Activated T-helper 1 cell treated with anti-CD3 and anti-CD28 coated beads, Interleukin-12 subunit alpha, Interleukin-12 subunit beta, Interleukin-2, Interleukin-4 antibody, amounts not matched to agents 30 ng/mL and 10 ng/mL and 1 ng/mL, durations not matched to agents 14 hours and 24 hours and 36 hours (primary cell): ENCODE measurements around the gene SPRR1B. TPM values are rescaled to one million over a fixed set of nuclear protein-coding genes. Genes with fewer than 3 reads are reported as not detected.

Experiments
- DNase-seq: peaks from one replicate; pipeline ENCODE4 v3.0.0; 2021; ENCODE audit warnings: low spot score
- H3K27ac Mint-ChIP-seq: one replicate; pipeline ENCODE4 v1.8.0; 2021; ENCODE audit warnings: mild to moderate bottlenecking, mixed read lengths
- H3K27me3 Mint-ChIP-seq: one replicate; pipeline ENCODE4 v1.8.0; 2022; ENCODE audit warnings: mild to moderate bottlenecking, moderate library complexity, mixed read lengths; ENCODE audit not compliant: insufficient read depth
- H3K36me3 Mint-ChIP-seq: one replicate; pipeline ENCODE4 v1.8.0; 2021; ENCODE audit warnings: low read depth, mixed read lengths
- H3K4me1 Mint-ChIP-seq: one replicate; pipeline ENCODE4 v1.8.0; 2021; ENCODE audit warnings: low read depth, mixed read lengths
- H3K4me3 Mint-ChIP-seq: one replicate; pipeline ENCODE4 v1.8.0; 2021; ENCODE audit warnings: mild to moderate bottlenecking, moderate library complexity, mixed read lengths
- H3K9me3 Mint-ChIP-seq: one replicate; pipeline ENCODE4 v1.8.0; 2021; ENCODE audit warnings: mixed read lengths
- intact Hi-C: fragments of 100-400 bp; cut with micrococcal nuclease; formaldehyde crosslinking; loops from one replicate; pipeline ENCODE4 v1.15.1; 2024
- total RNA-seq: library from RNA; stranded (reverse); gene quantifications from 2 replicates; pipeline ENCODE4 v1.2.3, GENCODE V29; 2022

SPRR1B gene
- total RNA-seq, 1 donor from 2014 or later, result not detected

- Mint-ChIP-seq H3K27me3 (peaks cover 13% of the 10 kb centered on the region), H3K27ac (no peak within 1 kb of the TSS), H3K9me3 (no peaks in the 10 kb centered on the region), H3K4me1 (no peaks in the 10 kb centered on the region), H3K4me3 (no peak within 1 kb of the TSS), H3K36me3 (no peaks in the 10 kb centered on the region)
- no peak for DNase-seq
- intact Hi-C loops, result no loop called here
Observed at GRCh38 chr1:153057375-153057774, 26.4 kb downstream of the SPRR1B start, which contains the start of gene SPRR2A. SPRR2A (minus strand) TSS chr1:153057512; CDS start chr1:153056735, 777 bp downstream.

GRCh38 chr1:153058154-153058553 lies 27.2 kb downstream of the SPRR1B start:
- no peak overlapping the region for H3K4me3 Mint-ChIP-seq
- no peaks in the 10 kb centered on the region for H3K9me3 Mint-ChIP-seq
- no peaks in the 10 kb centered on the region for H3K4me1 Mint-ChIP-seq
- peaks cover 13% of the 10 kb centered on the region for H3K27me3 Mint-ChIP-seq
- DNase-seq, result no peak
- no peaks in the 10 kb centered on the region for H3K36me3 Mint-ChIP-seq
- H3K27ac Mint-ChIP-seq, result no peak overlapping the region
- intact Hi-C loops, result no loop called here

- H3K4me1 Mint-ChIP-seq, result no peaks in the 10 kb centered on the region
- H3K27me3 Mint-ChIP-seq, result peaks cover 13% of the 10 kb centered on the region
- no peak overlapping the region for H3K27ac Mint-ChIP-seq
- H3K4me3 Mint-ChIP-seq, result no peak overlapping the region
- DNase-seq, result no peak
- intact Hi-C loops, result no loop called here
- H3K36me3 Mint-ChIP-seq, result no peaks in the 10 kb centered on the region
- H3K9me3 Mint-ChIP-seq, result no peaks in the 10 kb centered on the region
Observed at GRCh38 chr1:153058826-153059784, 28.1 kb downstream of the SPRR1B start.

- Mint-ChIP-seq H3K36me3 (no peaks in the 10 kb centered on the region), H3K27me3 (peaks cover 9% of the 10 kb centered on the region), H3K27ac (no peak overlapping the region), H3K4me1 (no peaks in the 10 kb centered on the region), H3K9me3 (no peaks in the 10 kb centered on the region), H3K4me3 (no peak overlapping the region)
- intact Hi-C loops, result no loop called here
- DNase-seq, result no peak
Observed at GRCh38 chr1:153070243-153070642, 39.2 kb downstream of the SPRR1B start.

GRCh38 chr1:153071511-153071910 lies 40.5 kb downstream of the SPRR1B start, which contains the start of gene SPRR2B:
SPRR2B (minus strand) TSS chr1:153071611; CDS start chr1:153070839, 772 bp downstream.
- H3K4me1 Mint-ChIP-seq, result no peaks in the 10 kb centered on the region
- H3K27ac Mint-ChIP-seq, result no peak within 1 kb of the TSS
- H3K9me3 Mint-ChIP-seq, result no peaks in the 10 kb centered on the region
- no peaks in the 10 kb centered on the region for H3K36me3 Mint-ChIP-seq
- H3K27me3 Mint-ChIP-seq, result peaks cover 11% of the 10 kb centered on the region
- no peak within 1 kb of the TSS for H3K4me3 Mint-ChIP-seq
- intact Hi-C loops, result no loop called here
- no peak for DNase-seq

GRCh38 chr1:153072806-153073726 lies 42.1 kb downstream of the SPRR1B start:
- Mint-ChIP-seq H3K9me3 (no peaks in the 10 kb centered on the region), H3K27me3 (peaks cover 8% of the 10 kb centered on the region), H3K36me3 (no peaks in the 10 kb centered on the region), H3K4me1 (no peaks in the 10 kb centered on the region), H3K27ac (no peak overlapping the region), H3K4me3 (no peak overlapping the region)
- no peak for DNase-seq
- intact Hi-C loops, result no loop called here

- H3K27ac Mint-ChIP-seq, result no peak overlapping the region
- no peak overlapping the region for H3K4me3 Mint-ChIP-seq
- intact Hi-C loops, result no loop called here
- no peak for DNase-seq
- H3K36me3 Mint-ChIP-seq, result no peaks in the 10 kb centered on the region
- no peaks in the 10 kb centered on the region for H3K27me3 Mint-ChIP-seq
- no peaks in the 10 kb centered on the region for H3K9me3 Mint-ChIP-seq
- no peaks in the 10 kb centered on the region for H3K4me1 Mint-ChIP-seq
Observed at GRCh38 chr1:153081736-153082135, 50.7 kb downstream of the SPRR1B start.

Other genes with a start within 250 kb of the SPRR1B start
- not detected in 2 replicates for gene LCE1E, start 244.9 kb upstream of the SPRR1B start, total RNA-seq
- not detected in 2 replicates for gene LCE1D, start 234.5 kb upstream of the SPRR1B start, total RNA-seq
- not detected in 2 replicates for gene LCE1C, start 224.6 kb upstream of the SPRR1B start, total RNA-seq
- not detected in 2 replicates for gene LCE1B, start 219.2 kb upstream of the SPRR1B start, total RNA-seq
- gene LCE1A, start 203.7 kb upstream of the SPRR1B start, total RNA-seq, result not detected in 2 replicates
- not detected in 2 replicates for gene LCE6A, start 188.3 kb upstream of the SPRR1B start, total RNA-seq
- gene LCE7A, start 171.2 kb upstream of the SPRR1B start, total RNA-seq, result not detected in 2 replicates
- not detected in 2 replicates for gene SMCP, start 152.9 kb upstream of the SPRR1B start, total RNA-seq
- not detected in 2 replicates for gene IVL, start 122.7 kb upstream of the SPRR1B start, total RNA-seq
- gene SPRR5, start 84.0 kb upstream of the SPRR1B start, total RNA-seq, result not detected in 2 replicates
- not detected in 2 replicates for gene SPRR4, start 60.6 kb upstream of the SPRR1B start, total RNA-seq
- not detected in 2 replicates for gene SPRR1A, start 47.1 kb upstream of the SPRR1B start, total RNA-seq
- gene SPRR3, start 29.5 kb upstream of the SPRR1B start, total RNA-seq, result not detected in 2 replicates
- gene SPRR2D, start 9.9 kb downstream of the SPRR1B start, total RNA-seq, result not detected in 2 replicates
- not detected in 2 replicates for gene SPRR2A, start 26.3 kb downstream of the SPRR1B start, total RNA-seq
- not detected in 2 replicates for gene SPRR2B, start 40.4 kb downstream of the SPRR1B start, total RNA-seq
- gene SPRR2E, start 63.3 kb downstream of the SPRR1B start, total RNA-seq, result not detected in 2 replicates
- not detected in 2 replicates for gene SPRR2F, start 82.3 kb downstream of the SPRR1B start, total RNA-seq
- gene SPRR2G, start 119.7 kb downstream of the SPRR1B start, total RNA-seq, result not detected in 2 replicates
- gene LELP1, start 172.2 kb downstream of the SPRR1B start, total RNA-seq, result not detected in 2 replicates
- gene PRR9, start 186.4 kb downstream of the SPRR1B start, total RNA-seq, result not detected in 2 replicates
- gene LORICRIN, start 228.5 kb downstream of the SPRR1B start, total RNA-seq, result not detected in 2 replicates